ENCODE results near the gene GNA12.
"Not testable (repeated sequence)": the region's sequence is repeated elsewhere in the genome, so short reads cannot be mapped to it uniquely, and the experiment has no call there.

GNA12 gene

GRCh38 chr7:2864204-2864985 lies 20.3 kb upstream of the GNA12 start:
- DNase-seq (ENCODE audit: low spot score): no peak

DNA sequence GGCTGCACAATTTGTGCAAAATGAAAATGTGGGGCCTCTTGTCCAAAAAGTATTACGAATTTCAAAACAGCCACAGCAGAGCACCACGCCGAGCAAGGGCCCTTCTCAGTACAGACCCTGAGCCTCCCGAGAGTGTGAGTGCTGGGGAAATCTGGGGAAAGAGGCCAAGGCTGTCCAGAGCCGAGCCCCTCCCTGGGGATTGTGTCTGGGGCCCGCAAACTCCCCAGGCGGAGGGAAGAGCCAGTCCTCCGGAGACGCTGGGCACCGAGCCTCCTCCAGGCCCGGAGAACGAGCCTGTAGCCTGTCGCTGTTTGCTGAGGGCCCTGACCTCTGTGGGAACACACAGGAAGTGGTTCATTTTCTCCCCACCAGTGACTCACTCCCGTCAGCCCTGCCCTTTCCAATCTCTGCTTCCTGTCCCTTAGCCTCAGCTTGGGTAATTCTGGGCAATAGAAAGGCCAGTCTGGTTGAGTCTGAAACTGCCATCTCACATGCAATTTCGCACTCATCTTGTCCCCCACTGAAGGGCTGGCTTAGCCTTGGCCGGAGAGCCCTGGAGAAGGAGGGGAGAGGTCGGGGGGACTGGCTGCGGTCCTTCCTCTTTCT lies 19.5 kb upstream of the GNA12 start:
- DNase-seq (ENCODE audit: low spot score): peak; percentile 93

DNA sequence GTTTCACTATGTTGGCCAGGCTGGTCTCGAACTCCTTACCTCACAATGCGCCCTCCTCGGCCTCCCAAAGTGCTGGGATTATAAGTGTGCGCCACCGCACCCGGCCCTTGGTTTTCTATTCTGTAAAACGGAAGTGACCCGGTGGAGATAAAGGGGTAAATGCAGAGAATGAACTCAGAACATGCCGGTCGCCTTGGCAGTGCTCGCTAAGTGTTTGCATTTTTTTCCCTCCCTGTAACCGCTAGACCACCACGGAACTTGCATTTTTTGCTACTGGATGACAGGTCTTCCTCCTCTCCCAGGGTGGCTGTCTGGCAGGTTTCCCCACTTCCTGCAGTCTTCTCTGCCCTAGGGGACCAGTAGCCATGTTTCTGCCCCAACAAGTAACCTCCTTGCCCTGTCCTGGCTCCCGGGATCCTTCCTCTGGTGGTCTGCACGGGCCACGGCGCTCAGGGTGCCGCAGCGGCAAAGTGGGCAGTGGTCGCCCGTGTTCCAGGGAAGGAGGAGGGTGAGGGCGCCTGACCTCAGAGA lies 18.8 kb upstream of the GNA12 start:
- DNase-seq (ENCODE audit: low spot score): peak; percentile 41

- DNase-seq (ENCODE audit: low spot score): no peak
Observed at GRCh38 chr7:2861509-2861908, 17.4 kb upstream of the GNA12 start.

- no peak for DNase-seq (ENCODE audit: low spot score)
Observed at GRCh38 chr7:2860627-2861133, 16.6 kb upstream of the GNA12 start.

- no peak for DNase-seq (ENCODE audit: low spot score)
Observed at GRCh38 chr7:2859952-2860351, 15.8 kb upstream of the GNA12 start.

DNA sequence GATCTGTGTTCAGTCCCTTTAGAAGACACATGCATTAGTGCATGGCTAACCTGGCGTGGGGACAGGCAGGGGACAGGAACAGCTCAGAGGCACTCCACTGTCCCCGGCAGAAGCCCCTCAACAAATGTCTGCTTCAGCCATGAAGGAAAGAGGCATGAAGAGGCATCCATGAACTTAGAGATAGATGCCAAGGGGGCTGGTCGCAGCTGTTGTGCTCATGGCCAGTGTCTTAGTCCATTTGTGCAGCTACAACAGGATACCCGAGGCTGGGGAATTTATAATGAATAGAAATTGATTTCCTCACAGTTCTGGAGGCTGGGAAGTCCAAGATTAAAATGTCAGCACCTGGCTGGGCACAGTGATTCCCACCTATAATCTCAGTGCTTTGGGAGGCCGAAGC lies 14.5 kb upstream of the GNA12 start:
- DNase-seq (ENCODE audit: low spot score): no peak

- no peak for DNase-seq (ENCODE audit: low spot score)
Observed at GRCh38 chr7:2856388-2857169, 12.5 kb upstream of the GNA12 start.

DNA sequence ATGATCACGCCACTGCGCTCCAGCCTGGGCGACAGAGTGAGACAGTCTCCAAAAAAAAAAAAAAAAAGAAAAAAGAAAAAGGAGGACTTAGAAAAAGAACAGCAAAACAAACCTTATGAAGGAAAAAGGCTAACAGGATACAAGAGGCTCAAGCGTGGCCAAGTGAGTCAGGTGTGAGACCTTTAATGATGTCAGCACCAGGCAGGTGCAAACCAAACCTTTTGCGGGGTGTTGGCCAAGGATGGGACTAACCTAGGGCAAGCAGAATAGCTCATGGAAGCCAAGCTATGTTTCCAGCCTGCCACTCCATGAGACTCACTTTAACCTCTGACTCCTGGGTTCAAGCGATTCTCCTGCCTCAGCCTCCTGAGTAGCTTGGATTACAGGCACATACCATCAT lies 11.3 kb upstream of the GNA12 start:
- DNase-seq (ENCODE audit: low spot score): no peak

DNA sequence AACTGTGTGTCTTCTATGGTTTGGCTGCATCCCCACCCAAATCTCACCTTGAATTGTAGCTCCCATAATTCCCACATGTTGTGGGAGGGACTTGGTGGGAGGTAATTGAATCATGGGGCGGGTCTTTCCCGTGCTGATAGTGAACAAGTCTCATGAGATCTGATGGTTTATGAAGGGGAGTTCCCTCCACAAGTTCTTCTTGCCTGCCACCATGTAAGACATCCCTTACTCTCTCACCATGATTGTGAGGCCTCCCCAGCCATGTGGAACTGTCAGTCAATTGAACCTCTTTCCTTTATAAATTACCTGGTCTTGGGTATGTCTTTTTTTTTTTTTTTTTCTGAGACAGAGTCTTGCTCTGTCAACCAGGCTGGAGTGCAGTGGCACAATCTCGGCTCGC lies 9.4 kb upstream of the GNA12 start:
- not testable (repeated sequence) for DNase-seq (ENCODE audit: low spot score)

DNA sequence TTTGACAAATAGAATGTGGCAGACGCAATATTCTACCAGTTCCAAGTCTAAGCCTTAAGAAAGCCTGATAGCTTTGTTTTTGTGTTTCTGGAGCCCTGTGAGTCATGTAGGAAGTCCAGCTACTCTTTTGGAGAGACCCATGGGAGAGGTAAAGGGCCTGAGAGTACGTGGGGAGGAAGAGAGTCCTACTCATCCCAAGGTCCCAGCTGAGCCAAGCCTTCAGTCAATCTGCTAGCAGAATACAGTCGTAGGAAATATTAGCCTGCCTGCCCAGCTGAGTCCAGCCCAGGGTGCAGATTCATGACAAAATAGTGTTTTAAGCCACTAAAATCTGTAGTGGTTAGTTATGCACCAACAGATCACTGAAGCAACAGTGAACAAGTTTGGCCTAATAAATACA lies 9.0 kb upstream of the GNA12 start:
- no peak for DNase-seq (ENCODE audit: low spot score)

DNA sequence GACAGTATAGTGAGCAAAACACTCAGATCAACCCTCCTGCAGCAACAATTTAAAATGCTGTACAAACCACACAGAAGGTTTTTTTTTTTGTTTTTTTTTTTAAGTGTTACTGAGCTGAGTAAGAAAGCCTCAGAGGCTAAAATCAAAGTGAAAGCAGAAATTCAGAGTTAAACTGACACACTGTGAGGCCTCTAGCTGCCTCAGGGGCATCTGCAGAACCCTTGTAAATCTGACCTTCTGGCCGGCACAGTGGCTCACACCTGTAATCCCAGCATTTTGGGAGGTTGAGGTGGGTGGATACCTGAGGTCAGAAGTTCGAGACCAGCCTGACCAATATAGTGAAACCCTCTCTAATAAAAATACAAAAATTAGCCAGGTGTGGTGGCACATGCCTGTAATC lies 7.4 kb upstream of the GNA12 start:
- DNase-seq (ENCODE audit: low spot score): peak; percentile 58

DNA sequence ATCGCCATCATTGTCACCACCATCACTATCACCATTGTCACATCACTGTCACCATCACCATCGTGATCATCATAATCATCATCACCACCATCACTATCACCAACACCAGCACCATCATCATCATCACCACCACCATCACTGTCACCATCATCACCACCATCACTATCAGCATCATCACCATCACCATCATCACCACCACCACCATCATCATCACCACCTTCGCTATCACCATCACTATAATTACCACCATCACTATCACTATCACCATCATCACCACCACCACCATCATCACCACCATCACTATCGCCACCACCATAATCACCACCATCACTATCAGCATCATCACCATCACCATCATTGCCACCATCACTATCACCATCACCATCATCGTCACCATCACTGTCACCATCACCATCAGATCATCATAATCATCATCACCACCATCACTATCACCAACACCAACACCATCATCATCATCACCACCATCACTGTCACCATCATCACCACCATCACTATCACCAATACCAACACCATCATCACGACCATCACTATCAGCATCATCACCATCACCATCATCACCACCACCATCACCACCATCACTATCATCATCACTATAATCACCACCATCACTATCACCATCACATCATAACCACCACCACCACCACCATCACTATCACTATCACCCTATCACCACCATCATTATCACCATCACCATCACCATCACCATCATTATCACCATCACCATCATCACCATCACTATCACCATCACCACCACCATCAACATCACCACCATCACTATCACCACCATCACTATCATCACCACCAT lies 6.0 kb upstream of the GNA12 start:
- DNase-seq (ENCODE audit: low spot score): no peak

DNA sequence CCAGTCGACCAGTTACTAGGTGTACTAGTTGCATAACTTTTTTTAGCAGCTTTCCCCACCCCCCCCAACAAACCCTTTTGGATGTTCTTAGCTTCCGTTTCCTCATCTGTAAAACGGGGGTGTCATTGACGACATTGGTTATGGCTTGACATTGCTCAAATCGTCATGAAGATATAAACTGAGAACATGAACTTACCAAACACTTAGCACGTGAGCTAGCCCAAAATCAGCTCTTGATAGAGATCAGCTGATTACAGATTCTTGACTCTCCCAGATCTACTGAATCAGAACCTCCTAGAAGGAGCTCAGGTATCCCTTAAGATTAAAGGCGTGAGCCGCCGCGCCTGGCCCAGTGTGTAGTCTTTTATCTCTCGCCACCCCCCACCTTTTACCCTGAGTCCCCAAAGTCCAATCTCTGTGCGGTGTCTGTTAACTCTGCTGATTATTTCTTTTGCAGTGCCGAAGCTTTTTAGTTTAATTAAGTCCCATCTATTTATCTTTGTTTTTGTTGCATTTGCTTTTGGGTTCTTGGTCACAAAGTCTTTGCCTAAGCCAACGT lies 1.0 kb upstream of the GNA12 start:
- no peak for DNase-seq (ENCODE audit: low spot score)

DNA sequence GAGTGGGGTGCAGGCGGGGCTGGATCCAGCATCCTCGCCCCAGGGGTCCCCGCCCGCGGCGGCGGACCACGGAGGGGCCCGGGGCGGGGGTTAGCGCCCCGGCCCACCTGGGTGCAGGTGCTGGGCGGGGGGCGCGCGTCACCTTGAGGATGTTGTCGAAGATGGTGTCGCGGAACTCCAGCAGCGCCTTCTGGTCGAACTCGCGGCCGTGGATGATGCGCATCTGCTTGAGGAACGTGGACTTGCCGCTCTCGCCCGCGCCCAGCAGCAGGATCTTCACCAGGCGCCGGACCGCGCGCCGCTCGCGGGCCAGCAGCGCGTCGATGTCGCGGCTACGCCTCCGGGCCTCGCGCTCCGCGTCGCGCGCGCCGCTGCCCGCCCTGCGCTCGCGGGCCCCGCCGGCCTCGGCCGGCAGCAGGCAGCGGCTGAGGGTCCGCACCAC lies 376 bp downstream of the GNA12 start:
- DNase-seq (ENCODE audit: low spot score): no peak

DNA sequence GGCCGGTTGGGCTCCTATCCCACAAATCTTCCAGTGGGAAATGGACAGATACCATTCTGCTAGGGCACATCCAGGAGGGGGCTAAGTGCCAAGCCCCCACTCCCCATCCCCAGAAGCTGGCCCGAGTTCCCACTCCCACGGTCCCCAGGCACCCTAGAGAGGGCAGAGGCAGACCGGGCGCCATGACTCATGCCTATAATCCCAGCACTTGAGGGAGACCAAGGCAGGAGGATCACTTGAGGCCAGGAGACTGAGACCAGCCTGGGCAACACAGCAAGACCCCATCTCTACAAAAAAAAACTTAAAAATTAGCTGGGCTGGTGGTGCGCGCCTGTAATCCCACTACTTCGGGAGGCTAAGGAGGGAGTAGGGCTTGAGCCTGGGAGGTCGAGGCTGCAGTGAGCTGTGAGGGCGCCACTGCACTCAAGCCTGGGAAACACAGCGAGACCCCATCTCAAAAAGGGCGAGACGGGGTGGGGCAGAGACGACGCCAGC lies 870 bp downstream of the GNA12 start:
- no peak for DNase-seq (ENCODE audit: low spot score)

DNA sequence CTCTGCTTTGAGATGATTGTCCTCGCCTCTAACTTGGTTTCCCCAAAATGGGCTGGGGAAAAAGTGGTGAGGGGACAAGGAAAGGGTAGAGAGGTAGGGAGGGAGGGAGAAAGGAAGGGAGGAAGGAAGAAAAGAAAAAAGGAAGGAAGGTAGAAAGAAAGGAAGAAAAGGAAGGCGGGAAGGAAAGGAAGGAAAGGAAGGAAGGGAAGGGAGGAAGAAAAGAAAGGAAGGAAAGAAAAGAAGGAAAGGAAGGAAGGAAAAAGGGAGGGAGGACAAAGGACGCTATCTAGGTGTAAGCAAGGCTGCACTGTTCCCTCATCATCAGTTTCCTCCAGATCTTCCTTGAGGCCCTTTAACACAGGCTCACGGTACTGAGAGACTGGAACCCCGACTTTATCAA lies 2.2 kb downstream of the GNA12 start:
- no peak for DNase-seq (ENCODE audit: low spot score)

- DNase-seq (ENCODE audit: low spot score): no peak
Observed at GRCh38 chr7:2840458-2840857, 3.6 kb downstream of the GNA12 start.

DNA sequence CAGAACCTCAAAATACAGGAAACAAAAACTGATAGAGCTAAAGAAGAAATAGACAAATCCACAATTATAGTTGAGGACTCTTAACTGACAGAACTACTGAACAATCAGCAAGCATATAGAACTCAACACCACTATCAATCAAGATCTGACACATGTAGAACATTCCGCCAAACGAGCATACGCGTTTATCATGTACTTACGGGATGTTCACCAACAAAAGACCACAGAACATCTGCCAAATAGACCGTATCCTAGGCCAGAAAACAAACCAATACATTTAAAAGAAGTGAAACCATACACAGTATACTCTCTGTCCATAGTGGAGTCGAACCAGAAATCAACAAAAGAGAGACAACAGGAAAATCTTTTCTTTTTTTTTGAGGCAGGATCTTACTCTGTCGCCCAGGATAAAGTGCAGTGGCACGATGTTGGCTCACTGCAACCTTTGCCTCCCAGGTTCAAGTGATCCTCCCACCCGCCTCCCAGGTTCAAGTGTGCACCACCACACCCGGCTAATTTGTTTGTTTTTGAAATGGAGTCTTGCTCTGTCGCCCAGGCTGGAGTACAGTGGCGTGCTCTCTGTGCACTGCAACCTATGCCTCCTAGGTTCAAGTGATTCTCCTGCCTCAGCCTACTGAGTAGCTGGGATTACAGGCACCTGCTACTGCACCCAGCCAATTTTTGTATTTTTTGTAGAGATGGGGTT lies 5.1 kb downstream of the GNA12 start:
- DNase-seq (ENCODE audit: low spot score): no peak

GRCh38 chr7:2838451-2838850 lies 5.7 kb downstream of the GNA12 start:
- no peak for DNase-seq (ENCODE audit: low spot score)

DNA sequence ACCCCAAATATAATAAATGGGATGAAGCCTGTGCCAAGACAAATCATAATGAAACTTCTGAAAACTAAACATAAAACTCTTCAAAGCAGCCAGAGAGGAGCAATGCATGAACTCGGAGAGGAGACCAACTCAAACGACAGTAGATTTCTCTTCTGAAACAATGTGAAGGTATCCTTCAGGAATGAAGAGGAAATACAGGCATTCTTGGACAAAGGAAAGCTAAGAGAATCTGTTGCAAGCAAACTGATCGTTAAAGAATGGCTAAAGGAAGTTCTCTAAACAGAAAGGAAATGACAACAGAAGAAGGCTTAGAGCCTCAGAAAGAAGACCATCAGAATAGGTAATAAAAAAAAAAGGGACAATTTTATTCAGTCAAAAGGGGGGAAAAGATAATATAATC lies 6.6 kb downstream of the GNA12 start:
- no peak for DNase-seq (ENCODE audit: low spot score)

Data from activated CD4-positive, alpha-beta T cell treated with anti-CD3 and anti-CD28 coated beads, Interleukin-2, Interleukin-4, amounts not matched to agents 100 ng/mL and 50 ng/mL, durations not matched to agents 16 hours and 8 hours (primary cell).